ENCODE data around the gene ITGAD.

- TF ChIP-seq CTCF (IDR thresholded peaks at IDR 0.05): no peak
- no peak for TF ChIP-seq POLR2A (IDR thresholded peaks at IDR 0.05)
- no peak for TF ChIP-seq POLR2AphosphoS5 (IDR thresholded peaks at IDR 0.05)
Observed at GRCh38 chr16:31400191-31400590, 7.1 kb downstream of the ITGAD start.

Data from suprapubic skin (tissue), 4 donors.